Cerebellar nuclear complex (tissue), 1 donor: Measurements from ENCODE around the gene SEC14L5.

Source experiments
- DNase-seq, 2 experiments: peaks; one replicate each; lab custom pipeline; 2025; lab: John Stamatoyannopoulos, UW

Gene SEC14L5

DNA sequence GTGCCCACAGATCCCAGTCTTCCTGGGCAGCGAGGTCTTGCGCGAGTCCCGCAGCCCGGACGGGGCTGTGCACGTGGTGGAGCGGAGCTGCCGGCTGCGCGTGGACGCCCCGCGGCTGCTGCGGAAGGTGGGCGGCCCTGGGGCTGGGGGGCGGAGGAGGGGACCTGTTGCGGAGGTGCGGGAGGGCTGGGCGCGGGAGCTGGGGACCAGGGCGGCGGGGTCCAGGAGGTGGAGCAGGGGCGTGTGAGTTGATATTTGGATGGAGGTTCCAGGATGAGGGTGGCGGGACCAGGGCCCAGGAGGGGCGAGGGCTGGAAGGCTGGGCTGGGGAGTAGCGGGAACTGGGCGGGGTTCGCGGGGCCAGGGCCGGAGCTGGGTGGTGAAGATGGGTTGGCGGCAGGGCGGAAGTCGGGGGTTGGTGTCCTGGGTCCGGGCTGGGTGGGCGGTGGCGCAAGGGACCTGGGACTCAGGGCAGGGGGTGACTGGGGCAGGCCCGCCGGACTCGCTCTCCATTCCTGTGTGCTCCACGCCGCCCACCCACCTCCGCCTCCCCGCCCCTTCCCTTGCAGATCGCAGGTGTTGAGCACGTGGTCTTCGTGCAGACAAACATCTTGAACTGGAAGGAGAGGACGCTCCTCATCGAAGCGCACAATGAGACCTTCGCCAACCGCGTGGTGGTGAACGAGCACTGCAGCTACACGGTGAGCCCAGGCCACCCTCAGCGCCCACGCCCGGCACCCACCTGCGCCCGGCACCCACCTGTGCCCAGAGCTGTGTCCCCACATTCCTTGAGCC lies 29.6 kb downstream of the SEC14L5 start:
- no peak for DNase-seq

DNA sequence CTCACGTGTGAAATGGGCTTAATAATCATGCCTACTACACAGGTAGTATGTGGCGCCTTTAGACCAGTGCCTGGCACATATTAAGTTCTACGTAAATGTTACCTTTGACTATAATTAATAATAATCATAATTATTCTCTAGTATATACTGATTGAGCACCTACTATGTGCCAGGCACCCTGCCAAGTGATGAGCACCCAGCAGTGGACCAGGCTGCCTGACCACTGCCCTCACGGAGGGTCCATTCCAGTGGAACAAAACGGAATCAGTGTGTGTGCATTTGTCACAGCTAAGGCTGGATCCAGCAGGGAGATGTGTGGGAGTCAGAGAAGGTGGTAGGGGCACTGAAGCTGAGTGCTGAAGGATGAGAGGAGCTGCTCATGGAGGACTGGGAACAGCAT lies 30.5 kb downstream of the SEC14L5 start:
- no peak for DNase-seq

DNA sequence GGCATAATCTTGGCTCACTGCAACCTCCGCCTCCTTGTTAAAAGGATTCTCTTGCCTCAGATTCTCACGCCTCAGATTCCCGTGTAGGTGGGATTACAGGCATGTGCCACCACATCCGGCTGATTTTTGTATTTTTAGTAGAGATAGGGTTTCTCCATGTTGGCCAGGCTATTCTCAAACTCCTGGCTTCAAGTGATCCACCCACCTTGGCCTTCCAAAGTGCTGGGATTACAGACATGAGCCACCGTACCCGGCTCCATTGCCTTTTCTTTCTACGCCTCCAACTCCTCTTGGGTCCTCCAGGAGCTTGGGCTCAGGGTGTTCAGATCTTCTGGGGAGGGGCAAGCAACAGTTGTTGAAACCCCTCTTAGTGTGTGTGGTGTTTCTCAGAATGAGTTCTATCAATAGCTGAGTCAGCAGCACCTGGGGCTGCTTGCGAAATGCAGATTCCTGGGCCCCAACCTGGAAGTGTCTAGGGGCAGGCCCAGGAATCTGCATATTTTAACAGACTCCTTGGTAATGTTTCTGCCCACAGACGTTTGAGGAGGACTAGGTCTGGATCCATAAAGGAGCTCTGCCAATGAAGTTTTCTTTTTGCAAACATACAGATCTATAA lies 31.4 kb downstream of the SEC14L5 start:
- DNase-seq = no peak

DNA sequence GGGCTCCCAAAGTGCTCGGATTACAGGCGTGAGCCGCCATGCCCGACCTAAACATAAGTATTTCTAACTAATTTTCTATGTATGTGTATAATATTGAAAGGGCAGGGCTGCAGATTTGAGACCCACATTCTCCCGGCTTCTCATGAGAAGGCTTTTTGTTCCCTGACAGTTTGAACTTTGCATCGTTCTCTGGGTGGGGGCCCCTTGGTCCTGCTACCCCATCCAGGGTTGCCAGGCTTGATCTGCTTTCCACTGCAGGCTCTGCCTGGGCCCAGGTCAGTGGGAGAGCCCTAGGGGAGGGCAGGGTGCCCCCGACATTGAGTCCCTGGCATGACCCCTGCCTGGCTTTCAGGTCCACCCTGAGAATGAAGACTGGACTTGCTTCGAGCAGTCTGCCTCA lies 32.3 kb downstream of the SEC14L5 start:
- no peak for DNase-seq

DNA sequence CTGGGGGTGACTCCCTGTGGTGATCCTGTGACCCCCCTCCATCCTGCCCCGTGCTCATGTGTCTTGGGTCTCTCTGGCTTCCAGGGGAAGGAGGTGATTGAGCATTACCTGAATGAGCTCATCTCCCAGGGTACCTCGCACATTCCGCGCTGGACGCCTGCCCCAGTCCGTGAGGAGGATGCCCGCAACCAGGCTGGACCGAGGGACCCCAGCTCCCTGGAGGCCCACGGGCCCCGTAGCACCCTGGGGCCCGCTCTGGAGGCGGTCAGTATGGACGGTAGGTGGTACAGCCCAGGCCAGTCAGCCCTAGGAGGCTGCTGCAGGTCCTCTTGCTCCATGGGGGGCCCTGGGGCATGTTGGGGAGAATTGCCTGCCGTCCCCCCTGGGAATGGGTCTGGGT lies 33.6 kb downstream of the SEC14L5 start:
- no peak for DNase-seq

DNA sequence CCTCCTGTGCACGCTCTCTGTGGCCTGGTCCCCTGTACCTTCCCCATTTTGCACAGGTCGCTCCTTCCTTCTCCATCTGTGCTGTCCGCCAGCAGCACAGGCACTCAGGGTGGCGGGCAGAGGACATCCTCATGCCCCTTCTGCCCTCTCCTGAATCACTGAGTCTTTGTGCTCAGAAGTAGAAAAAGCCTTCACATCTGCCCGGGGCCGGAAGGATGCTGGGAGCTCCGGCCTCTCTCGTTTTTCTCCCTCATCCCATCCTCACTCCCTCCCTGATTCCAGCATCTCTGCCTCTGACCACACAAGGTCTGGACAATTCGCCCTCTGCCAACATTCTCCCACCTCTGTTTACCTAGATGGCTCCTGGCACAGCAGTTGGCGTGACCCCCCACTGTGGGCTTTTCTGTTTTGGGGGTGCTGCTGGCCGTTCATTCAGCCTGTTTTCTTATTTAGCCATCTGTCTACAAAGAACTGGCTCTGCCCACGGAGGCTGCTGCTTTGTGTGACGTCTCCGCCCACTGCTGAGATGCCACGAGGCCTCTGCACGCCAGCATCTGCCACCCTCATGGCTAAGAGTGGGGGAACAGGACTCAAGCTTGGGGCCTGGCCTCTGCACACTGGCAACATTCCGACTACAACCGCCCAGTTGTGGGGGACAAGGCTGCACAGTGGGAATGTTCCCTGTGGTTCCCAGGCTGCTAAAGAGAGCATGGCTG lies 36.7 kb downstream of the SEC14L5 start:
- DNase-seq = no peak

DNA sequence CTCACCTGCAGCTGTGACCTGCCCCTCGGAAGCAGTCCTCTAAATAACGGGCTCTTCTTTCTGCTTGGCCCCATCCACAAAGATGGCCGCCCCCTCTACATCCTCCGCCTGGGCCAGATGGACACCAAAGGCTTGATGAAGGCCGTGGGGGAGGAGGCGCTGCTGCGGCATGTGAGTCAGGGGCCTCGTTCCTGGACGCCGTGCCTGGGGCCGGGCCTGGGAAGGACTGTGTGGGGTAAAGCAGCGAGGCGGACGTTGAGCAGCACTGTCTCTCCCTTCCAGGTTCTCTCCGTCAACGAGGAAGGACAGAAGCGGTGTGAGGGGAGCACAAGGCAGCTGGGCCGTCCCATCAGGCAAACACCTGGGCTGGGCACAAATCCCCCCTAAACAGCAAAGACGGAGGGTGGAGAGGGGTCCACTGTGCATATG lies 42.5 kb downstream of the SEC14L5 start:
- DNase-seq = no peak

DNA sequence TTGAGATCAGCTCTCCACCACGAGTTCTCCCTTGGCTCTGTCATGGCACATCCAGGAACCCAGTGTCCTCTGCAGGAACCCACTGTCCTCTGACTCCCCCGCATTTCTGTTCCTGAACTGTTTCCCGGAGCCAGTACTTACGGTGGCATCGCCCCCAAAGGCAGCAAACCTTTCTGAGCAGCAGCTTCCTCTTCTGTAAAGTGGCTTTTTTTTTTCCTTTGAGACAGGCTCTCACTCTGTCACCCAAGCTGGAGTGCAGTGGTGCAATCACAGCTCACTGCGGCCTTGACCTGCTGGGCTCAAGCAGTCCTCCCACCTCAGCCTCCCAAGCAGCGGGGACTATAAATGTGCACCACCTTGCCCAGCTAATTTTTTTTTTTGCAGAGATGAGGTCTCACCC lies 43.4 kb downstream of the SEC14L5 start:
- DNase-seq = no peak

DNA sequence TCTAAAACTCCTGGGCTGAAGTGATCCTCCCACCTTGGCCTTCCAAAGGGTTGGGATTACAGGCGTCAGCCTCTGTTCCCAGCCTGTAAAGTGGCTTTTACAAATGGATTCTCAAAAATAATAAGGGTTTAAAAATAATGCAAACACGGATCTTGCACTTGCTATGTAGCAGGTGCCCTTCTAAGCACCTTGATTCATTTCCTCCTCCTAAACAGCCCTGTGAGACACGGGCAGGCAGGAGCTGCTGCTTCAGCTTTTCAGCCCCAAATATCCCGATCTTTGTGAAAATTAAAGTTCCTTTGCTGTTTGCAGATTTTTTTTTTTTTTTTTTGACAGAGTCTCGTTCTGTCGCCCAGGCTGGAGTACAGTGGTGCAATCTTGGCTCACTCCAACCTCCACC lies 43.9 kb downstream of the SEC14L5 start:
- no peak for DNase-seq

DNA sequence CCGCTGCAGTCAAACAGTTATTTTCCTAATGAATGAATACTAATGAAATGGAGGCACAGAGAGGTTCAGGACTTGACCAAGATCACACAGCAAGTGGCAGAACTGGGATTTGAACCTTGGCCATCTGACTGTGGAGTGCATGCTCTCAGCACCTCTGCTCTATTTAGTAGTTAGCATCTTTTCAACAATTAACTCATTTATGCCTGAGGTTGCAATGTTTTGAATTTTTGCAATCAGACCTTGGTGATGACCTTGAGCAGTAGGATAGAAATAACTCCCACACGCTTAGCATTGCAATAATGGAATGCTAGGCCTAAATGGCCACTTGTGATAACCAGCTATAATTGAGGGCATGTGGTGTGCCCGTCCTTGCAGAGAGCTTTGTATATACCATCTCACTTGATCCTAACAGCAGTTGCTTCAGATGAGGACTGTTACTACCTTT lies 44.6 kb downstream of the SEC14L5 start:
- DNase-seq = no peak

DNA sequence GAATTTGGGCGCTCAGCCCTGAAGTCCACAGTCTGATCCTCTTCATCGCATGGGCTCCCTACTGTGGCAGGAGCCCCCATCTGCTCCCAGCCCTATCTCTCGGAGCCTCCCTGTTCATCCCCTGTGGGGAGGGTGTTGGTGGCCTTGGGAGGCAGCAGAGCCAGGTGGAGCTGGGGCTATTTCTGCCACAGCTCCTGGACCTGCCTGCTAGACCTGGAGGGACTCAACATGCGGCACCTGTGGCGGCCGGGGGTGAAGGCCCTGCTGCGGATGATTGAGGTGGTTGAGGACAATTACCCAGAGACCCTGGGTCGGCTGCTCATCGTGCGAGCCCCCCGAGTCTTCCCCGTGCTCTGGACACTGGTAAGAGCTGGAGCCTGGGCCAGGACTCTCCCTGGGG lies 45.1 kb downstream of the SEC14L5 start:
- DNase-seq = no peak

DNA sequence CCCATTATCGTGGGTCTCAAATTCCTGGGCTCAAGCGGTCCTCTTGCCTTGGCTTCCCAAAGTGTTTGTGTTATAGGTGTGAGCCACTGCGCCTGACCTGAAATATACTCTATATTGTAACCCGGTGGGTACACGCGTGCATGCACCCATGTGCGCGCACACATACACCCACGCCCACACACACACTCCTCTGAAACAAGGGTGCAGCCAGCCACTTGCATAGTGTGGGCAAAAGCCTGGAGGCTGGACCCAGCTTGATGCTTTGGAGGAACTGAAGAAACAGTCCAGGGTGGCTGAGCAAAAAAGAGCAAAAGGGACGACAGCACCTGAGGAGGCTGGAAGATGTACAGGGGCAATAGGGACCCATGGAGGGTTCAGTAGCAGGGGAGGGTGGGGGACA lies 45.7 kb downstream of the SEC14L5 start:
- DNase-seq = no peak

DNA sequence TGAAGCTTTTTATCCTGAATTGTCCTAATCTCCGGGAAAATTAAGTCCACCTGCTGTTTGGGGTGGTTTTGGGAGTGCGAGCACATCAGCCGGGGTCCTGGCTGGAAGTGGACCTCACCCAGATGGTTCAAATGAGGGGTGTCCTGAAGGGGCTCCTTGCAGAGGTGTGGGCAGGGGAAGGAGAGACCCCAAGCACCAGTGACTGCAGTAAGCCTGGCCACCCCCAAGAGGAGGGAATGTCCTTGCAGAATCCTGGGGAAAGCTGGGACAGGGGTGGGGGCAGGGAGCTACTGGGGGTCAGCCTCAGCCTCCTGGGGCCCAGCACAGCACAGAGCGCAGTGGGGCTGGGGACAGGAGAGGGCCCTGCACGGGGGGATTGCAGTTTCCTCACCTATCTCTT lies 46.2 kb downstream of the SEC14L5 start:
- DNase-seq = no peak

DNA sequence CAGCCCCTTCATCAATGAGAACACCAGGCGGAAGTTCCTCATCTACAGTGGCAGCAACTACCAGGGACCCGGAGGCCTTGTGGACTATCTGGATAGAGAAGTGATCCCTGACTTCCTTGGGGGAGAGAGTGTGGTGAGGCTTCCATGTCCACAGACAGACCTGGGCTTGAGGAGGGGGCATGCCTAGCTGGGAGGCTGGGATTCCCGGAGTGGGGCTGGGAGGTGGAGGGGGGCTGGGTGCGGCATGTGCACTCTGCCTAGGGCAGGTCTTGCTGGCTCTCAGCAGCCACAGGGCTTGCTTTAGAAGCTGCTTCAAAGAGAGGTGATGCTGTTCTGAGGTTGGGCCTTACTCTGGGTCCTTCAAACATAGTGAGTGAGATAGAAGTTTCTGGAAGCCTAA lies 47.8 kb downstream of the SEC14L5 start:
- DNase-seq = no peak

DNA sequence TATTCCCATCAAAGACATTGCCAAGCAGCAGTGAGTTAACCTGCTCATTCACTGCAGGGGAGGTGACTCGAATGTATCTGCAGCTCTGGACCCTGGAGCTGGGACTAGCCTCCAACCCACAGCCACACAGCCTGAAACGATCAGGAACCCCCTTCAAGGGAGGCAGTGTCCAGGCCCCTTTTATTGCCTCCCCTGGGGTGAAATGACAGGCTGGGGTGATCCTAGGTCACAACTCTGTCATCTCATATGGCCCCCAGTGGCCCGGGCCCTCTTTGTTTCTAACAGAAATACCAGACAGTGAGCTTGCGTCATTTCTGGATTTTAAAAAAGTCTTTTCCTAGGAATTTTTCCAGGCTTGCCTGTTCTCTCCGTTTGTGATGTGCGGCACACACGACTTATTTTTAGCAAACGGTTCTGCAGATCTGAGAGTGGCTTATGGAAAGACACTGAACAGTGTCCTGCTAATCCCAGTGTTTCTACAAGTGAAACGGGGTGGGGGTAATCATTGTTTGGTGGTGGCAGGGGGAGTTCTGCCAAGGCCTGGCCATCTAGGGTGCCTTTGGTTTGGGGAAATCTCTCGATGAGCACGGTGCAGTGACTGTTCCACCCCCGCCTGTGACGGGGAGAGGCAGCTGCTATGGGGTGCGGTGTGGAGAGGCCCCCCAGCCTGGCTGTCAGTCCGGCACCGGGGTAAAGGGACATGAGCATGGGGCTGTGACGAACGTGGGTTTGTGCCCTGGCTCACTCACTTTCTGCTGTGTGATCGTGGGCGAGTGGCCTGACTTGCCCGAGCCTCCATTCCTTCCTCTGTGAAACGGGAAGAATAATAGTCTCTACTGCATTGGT lies 48.4 kb downstream of the SEC14L5 start:
- DNase-seq = no peak

DNA sequence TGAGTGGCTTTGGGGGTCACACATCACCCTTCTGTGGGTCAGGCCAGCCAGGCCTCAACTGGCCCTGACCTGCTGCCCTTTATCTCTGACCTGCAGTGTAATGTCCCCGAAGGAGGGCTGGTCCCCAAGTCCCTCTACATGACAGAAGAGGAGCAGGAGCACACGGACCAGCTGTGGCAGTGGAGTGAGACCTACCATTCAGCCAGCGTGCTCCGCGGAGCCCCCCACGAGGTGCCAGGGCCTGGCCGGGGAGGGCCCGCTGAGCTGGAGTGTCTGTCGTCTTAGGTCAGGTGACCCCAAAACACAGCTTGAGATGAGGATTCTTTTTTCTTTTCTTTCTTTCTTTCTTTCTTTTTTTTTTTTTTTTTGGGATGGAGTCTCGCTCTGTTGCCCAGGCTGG lies 49.1 kb downstream of the SEC14L5 start:
- no peak for DNase-seq

DNA sequence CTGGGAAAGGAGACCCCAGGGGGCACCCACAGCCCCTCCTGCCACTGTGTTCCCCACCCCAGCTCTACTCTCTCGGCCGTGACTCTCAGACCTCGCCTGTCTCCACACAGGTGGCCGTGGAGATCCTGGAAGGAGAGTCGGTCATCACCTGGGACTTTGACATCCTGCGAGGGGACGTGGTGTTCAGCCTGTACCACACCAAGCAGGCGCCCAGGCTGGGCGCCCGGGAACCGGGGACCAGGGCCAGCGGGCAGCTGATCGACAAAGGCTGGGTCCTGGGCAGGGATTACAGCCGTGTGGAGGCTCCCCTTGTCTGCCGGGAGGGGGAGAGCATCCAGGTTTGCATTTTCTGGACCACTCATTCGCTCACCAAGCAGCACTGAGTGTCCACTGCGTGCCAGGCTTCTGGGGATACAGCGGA lies 50.2 kb downstream of the SEC14L5 start:
- DNase-seq = no peak

DNA sequence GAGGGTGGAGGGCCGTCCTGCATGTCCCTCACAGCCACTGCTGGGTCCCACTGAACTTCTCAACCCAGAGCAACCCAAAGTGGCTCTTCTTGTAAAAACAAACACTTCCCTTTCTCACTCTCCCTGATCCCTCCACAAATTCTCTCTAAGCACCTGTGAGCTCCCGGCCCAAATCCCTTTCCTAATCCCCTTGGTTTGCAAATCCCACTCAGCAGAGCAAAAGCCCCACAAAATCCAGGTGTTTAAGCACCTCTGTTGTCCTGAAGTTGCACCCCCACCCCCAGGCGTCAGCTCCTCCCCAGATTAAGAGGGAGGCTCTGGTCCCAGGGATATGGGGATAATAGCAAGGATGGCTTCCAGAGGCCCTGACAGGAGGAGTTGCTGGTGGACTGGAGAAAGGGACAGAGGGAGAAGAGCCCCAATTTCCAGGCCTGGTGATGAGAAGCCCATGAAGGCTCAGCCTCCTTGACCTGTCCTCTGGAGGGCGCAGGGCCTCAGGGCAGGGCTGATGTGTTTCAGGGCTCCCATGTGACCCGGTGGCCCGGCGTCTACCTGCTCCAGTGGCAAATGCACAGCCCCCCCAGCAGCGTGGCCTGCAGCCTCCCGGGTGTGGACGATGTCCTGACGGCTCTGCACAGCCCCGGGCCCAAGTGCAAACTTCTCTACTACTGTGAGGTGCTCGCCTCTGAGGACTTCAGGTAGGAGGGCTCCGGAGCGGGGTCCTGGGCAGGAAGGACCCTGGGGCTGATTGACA lies 52.6 kb downstream of the SEC14L5 start:
- DNase-seq = no peak

DNA sequence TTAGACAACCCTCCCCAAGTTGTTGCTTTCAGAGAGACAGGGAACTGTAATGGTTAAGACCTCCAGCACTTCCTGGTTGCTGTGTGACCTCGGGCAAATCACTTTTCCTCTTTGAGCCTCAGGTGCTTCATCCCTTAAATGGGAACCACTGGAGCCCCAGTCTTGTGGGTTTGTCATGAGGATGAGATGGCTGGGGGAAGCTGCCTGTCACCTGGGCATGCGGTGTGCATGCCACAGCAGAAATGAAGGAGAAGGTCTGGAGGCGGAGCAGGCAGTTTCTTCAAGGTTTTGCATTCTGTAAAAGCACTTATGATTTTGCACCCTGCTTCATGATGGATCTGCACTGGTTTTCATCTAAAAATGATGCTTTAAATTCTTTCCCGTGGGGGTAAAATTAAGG lies 53.5 kb downstream of the SEC14L5 start:
- DNase-seq = no peak

DNA sequence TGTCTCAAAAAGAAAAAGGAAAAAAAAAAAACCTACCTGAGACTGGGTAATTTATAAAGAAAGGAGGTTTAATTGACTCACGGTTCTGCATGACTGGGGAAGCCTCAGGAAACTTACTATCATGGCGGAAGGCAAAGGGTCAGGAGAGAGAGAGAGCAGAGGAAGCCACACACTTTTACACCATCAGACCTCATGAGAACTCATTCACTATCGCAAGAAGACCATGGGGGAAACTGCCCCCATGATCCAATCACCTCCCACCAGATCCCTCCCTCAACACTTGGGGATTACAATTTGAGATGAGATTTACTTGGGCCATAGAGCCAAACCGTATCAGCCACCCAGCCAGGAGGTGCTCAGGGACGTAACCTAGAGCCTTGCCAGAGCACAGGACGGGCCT lies 54.8 kb downstream of the SEC14L5 start:
- no peak for DNase-seq

DNA sequence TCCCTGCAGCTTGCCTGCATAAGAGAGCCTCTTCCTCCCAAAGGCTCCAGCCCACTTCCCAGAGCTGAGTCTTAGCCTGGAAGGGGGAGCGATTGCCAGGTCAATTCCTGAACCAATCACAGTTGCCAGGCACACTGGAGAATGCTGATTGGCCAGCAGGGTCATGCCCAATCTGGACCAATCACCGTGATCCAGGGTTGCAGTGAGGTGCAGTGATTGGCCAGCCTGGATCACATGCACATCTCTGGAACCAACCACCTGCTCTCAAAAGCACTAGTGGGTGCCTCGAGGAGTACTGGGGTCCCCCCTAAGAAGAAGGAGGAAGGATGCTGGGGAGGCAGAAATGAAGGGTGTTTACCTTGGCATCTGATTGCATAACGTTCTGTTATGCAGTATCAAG lies 57.2 kb downstream of the SEC14L5 start:
- DNase-seq = no peak
